ENCODE measurements around the gene LOXL3.
A peak's percentile ranks its signal among the peaks of the same experiment; 100 is the strongest.
"Not testable (repeated sequence)": the region's sequence is repeated elsewhere in the genome, so short reads cannot be mapped to it uniquely, and the experiment has no call there.

The LOXL3 gene

GRCh38 chr2:74503506-74504475 lies 50.0 kb downstream of the LOXL3 start:
- no peak for DNase-seq

GRCh38 chr2:74502720-74503505 lies 50.8 kb downstream of the LOXL3 start:
- DNase-seq: no peak

- DNase-seq: no peak
These were observed 51.5 kb downstream of the LOXL3 start for GRCh38 chr2:74502147-74502719.

DNA sequence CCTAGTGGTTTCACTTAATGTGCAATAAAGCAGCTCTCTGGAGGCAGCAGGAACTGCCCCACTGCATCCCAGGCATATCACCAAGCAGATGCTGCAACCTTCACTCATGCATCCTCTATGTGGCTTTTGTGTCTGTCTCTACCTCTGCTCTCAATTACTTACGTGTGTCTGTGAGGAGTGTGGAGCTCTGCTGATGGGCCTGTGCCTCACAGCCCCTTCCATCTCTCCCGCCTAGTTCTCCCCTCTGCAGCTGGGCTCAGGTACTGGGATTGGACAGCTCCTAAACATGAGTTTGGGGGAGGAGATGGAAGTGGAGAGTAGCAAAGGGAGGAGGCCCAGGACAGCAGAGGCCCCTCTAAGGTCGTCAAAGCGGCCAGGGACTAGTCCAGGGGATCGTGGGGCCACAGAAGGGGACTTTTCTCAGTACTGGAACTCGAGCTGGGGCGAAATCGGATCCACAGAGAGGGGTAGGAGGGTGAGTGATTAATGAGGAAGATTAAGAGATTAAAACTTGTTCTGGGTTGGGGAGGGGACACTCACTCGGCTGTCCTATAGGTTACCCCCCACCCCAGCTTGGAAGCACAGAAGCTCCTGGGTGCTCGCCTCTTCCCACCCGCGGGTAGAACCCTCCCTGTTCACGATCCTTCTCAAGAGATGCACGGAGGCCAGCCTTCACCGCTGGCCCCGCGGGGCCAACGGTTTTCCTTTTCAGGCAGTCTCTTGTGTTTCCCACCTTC lies 52.2 kb downstream of the LOXL3 start:
- no peak for DNase-seq

DNA sequence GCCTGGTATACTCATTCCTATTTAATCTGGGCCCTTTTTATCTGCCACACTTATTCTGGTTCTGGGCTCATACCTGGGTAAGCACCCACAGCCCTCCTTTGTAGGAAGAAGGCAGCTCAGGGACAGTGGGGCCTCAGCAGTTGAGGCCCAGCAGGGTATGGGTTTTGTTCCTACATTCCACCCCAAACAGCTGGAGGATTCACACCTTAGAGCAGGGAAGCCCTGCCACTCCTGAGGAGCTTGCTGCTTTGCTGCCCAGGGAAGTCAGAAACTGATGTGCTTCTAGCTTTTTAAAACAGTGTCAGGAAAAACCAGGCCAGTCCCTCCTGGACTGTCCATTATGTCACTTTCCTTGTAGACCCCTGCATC lies 53.2 kb downstream of the LOXL3 start:
- DNase-seq: no peak

DNA sequence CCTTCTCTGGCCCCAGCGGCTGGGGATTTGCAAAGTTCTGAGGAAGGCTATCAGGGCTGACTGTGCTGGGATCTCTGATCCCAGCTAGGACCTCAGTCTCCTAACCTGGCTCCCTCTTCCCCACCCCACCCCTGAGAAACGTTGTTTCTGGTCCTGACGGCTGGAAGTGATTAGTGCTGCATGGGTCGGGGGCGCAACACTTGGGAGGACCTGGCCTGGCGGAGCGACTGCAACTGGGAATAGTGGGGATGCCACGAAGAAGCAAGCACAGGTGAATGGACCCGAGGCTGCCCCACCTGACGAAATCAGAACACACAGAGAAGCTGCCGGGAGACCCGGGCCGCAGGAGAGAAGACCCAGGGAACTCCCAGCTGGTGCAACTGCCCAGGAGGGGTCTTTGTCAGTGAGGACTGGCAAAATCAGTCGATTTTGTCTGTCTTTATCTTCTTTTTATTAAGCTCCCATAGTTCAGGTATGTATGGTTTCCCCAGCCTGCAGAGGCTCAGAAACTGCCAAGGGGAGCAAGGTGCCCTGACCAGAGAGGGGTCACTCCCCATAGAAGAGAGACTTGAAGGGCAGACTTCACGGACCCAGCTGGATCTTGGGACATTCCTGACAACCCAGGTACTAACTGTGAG lies 53.7 kb downstream of the LOXL3 start:
- no peak for DNase-seq

DNA sequence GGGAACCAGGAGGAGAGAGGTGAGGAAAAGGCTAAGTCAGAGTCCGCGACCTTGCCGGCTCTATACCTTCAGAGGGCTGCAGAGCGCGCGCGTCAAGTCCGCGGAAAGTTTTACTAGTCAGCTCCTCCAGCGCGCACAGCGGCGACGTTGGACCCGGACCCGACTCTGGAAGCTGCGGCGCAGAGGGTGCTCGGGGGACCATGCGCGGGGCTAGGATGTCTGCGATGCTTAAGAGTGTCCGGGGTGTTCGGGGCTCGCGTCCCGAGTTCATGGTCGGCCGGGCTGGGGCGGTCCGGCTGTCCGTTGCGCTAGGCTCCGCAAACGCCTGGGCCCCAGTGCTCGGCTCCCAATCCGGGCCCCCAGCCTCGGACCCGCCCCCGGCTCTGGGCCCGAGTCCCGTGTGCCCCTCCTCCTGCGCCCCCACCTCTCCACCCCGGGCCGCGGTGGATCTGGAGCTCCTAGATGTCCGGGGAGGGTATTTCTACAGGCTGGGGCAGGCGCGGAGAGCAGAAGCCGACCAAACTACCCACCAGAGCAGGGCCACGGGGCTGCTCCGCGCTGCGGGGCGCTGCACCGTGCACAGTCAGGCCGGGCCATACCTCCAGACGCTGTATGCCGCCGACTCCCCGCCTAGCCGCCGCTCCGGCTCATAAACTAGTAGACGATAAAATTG lies 54.3 kb downstream of the LOXL3 start, which contains the start of gene LBX2:
Gene LBX2 (minus strand): TSS at position 337 of the 673 bp plus-strand sequence. CDS start 66 bp downstream, at position 271.
- no peak for DNase-seq

DNA sequence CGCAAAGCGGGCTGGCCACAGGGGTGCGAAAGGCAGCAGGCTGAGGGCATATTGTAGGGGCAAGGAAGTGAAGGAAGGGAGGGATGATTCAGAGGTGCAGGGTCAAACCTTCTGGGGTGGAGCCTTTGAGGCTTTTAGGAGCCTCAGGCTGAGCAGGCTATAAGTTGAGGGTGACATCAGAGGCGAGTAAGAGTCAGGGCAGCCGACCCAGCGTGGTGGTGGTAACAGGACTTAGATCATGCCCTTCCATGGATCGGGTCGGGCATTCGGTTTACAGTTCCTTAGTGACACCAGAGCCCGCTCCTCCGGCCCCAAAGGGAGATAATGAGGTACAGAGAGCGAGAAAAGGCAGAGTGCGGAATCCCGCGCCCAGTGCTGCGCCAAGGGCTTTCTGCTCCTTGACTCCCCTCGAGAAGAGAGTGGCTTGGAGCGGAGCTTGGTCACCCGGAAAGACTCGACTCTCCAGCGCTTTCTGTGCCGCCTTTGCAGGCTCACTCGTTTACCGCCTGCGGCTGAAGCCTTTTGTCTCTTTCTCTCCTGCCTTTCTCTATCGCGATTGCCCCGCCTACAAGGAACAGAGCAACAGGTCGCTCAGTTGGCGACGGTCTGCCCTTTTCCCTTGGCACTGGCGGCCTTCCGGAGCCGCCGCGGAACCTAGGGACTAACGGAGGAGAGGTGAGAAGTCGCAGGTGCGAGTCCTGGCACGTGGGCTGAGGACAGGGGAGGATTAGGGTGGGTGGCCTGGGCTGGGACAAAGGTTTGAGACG lies 55.1 kb downstream of the LOXL3 start:
- peak; percentile 53 for DNase-seq

DNA sequence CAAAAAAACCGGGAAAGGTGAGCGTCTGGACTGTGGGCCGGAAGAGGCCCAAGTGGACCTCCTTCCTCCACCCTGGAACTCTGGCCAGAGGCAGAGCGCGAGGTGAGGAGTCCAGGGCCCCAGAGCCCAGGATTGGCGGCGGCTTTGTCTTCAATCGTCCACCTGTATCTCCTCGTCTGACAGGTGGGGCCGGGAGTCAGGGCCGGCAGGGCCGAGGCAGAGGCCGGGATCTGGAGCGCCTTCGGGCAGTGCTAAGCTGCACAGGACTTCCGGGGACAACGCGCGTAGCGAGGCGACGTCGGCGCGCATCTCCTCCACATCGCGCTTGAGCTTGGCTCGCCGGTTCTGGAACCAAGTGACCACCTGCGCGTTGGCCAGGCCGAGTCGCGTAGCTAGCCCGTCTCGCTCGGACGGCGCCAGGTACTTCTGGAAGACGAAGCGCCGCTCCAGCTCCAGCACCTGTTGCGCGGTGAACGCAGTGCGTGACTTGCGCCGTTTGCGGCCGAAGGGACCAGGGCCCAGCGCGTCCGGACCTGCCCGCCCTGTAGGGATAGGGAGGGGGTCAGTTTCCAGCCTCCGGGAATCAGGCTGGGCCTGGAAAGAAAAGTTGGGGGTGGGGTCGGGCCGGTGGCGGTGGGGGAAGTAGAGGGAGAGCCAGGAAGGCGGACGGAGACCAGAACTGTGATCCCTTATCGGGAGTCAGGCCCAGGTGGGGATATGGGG lies 55.8 kb downstream of the LOXL3 start:
- DNase-seq: peak; percentile 40

GRCh38 chr2:74496997-74497776 lies 56.6 kb downstream of the LOXL3 start:
- no peak for DNase-seq

GRCh38 chr2:74495440-74495839 lies 58.3 kb downstream of the LOXL3 start:
- DNase-seq: no peak

DNA sequence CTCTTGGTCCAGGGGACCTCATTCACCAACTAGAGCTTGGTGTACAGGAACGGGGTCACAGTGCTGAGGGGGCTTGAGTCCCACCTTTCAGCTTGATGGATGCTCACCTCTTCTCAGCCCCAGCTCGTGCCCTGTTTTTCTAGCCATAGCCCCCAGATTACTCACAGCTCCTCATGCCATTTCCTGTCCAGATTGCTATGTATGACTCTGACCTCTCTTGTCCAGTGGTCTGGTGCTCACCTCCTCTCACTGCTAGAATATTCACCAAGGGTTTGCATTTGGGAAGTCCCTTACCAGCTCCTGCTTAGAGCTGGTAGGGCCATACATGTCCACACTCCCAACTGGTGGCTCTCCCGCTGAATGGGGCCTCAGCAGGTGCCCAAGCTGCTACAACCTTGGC lies 60.2 kb downstream of the LOXL3 start:
- no peak for DNase-seq

GRCh38 chr2:74491648-74492544 lies 61.8 kb downstream of the LOXL3 start:
- no peak for DNase-seq

DNA sequence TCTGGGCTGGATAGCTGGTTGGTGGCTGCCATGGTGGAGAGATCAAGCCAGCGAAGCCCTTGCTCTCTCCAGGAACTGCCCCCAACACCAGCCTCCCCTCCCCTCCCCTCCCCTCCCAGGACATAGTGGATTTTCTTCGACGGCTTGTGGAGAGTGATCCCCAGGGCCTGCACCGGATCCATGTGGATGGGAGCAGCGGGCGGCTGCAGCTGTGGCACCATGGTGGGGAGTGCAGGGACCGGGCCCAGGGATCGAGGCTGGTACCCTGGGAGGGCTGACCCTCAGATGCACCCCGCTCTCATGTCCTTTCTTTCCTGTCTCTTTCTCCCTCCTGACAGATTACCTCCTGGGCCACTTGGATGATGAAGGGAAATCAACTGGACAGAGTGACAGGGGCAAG lies 63.8 kb downstream of the LOXL3 start:
- DNase-seq: no peak

DNA sequence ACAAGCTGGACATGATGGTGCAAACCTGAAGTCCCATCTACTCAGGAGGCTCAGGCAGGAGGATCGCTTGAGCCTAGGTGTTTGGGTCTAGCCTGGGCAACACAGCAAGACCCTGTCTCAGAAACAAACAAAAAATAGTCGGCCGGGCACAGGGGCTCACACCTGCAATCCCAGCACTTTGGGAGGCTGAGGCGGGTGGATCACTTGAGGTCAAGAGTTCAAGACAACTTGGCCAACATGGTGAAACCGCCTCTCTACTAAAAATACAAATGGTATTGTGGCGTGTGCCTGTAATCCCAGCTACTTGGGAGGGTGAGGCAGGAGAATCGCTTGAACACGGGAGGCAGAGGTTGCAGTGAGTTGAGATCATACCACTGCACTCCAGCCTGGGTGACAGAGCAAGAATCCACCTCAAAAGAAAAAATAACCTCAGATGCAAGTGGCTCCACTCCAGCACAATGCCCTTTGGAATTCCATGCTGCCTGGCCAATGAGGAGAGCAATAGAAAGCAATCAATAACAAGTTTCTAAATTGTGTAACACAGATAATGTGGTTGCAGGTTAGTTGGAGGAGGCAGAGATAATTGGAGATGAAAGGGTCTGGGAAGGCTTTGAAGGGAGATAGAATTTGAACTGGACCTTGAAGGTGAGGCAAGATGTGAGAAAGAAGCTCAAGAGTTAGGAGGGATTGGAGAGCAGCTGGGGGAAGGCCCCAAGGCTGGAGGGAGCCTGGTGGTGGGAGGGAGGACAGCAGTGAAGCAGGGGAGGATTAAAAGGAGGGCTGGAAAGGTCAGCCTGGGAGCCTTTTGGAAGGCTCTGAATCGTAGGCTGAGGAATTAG lies 64.9 kb downstream of the LOXL3 start:
- no peak for DNase-seq

GRCh38 chr2:74486141-74486540 lies 67.6 kb downstream of the LOXL3 start:
- DNase-seq: no peak

GRCh38 chr2:74483675-74484164 lies 70.0 kb downstream of the LOXL3 start:
- DNase-seq: not testable (repeated sequence)

Measured in DMS79 treated with DMSO at 0.1 percent for 48 hours (cell line).